NCI-H2196 treated with DMSO at 0.1 percent for 48 hours (cell line): ENCODE results near the gene POU6F1.

Source experiments
- DNase-seq: peaks from one replicate; lab custom pipeline; 2025; ENCODE audit not compliant: unreplicated experiment; lab: John Stamatoyannopoulos, UW

The POU6F1 gene

DNA sequence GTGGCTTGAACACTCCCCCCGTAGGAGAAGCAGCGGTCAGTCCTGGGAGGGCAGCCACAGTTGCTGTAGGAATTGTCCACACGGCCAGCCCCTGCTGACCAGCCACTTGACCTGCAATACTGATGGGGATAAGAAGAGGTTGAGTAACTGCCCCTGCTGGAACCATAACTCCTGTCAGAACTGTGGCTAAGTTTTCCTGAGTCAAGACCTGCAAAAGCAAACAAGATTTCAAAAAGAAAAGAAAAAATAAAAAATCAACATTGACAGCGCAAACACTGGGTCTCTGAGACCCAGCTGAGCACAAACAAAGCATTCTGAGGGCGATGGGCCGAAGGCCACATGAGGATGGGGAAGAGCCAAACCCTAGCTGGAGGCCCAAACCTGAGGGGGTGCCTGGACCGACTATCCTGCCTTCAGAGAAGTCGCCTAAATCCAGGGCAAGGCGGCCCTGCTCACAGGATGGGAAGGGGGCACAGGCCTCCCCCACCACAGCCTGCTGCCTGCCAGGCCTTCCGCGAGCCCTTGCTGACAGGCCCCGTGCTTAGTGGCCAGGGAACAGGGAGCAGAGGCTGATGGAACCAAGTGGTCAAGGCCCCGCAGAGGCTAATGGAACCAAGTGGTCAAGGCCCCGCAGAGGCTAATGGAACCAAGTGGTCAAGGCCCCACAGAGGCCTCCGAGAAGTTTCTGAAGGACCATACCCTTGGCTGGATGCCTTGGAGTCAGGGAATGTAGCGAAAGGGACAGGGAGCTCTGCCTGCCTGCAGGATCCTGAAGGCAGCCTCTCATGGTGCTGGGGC, 19.1 kb downstream of the POU6F1 start:
- DNase-seq, result no peak

DNA sequence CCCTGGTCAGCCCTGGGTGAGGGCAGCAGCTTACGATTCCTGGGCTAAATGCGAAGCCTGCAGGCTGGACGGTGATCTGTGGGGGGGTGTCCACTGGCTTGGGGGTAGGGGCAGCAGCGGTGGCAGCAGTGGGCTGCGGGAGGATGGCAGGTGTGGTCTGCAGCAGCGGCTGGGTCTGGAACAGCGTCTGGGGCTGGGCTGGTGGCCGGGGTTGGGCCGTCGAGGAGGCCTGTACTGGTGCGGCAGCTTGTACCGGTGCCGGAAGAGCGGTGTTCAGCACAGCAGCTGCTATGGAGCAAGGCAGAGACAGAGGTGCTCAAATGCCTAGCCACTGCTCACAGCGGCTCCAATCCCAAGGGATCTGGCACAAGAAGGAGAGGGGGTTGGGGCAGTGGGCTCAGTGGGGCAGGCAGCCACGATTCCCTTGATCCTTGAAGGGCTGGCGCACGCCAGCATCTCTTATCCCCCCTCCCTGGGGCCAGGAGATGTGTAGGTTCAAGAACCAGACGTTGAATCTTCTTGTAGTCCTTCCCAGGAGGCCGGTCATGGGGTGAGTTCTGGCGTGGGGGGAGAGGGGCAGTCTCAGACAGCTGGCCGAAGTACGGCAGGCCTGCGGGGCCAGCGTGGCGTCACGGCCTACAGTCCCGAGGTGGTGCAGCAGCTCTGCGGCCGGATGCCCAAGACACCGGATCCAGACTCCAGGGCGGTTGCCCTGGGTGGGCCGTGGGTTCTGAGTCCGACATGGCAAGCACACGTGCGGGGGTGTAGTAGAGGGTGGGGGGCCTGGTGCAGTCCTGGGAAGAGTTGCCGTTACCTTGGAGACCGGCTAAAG, 19.9 kb downstream of the POU6F1 start:
- no peak for DNase-seq

DNA sequence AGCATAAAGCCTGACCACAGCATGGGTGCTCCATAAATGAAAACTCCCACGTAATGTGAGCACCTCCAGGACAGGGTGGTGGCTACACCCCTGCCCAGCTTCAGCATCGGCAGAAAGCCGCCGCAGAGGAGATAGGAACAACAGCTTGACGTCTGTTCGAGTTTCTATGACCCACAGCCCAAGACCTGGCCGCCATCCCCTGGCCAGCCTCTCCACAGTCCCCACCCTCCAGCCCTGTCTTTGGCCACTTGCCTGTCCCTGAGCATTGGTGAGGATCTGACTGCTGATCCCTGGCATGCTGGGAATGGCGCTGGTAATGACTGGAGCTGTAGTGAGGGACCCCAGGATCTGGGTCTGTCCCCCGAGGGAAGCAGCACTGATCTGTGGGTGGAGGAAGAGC, 21.3 kb downstream of the POU6F1 start:
- DNase-seq, result no peak

DNA sequence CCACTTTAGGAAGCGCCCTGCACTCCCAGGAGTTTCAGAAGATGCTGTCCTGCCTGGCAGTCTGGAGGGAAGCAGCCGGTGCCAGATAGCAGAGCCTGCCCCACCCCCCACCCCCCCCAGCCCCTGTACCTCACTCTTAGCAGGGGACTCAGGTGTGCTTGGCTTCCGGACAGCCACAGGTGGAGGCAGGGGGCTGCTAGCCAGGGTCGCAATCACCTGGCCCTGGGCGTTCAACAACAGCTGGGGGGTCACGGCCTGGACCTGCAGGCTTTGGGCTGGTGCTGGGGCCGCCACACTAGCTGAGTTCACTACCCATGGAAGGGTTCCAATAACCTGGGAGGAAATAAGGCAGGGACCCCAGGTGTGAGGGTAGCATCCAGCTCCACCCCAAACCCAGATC, 22.0 kb downstream of the POU6F1 start:
- DNase-seq, result no peak

DNA sequence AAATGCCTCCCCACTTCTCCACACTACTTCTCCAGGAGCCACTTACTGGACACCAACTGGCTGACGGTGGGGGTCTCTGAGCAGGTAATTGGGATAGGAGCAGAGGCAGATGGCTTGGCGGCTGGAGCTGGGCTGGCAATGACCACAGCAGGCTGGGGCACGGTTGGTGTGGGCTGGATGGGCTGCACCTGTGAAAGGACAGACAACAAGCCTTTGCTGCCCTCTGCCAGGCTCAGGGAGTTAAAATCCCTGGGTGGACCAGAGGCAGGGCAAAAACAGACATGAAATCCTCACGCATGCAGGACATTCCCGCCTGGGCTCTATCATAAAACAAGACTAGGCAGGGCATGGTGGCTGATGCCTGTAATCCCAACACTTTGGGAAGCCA, 25.6 kb downstream of the POU6F1 start:
- no peak for DNase-seq

DNA sequence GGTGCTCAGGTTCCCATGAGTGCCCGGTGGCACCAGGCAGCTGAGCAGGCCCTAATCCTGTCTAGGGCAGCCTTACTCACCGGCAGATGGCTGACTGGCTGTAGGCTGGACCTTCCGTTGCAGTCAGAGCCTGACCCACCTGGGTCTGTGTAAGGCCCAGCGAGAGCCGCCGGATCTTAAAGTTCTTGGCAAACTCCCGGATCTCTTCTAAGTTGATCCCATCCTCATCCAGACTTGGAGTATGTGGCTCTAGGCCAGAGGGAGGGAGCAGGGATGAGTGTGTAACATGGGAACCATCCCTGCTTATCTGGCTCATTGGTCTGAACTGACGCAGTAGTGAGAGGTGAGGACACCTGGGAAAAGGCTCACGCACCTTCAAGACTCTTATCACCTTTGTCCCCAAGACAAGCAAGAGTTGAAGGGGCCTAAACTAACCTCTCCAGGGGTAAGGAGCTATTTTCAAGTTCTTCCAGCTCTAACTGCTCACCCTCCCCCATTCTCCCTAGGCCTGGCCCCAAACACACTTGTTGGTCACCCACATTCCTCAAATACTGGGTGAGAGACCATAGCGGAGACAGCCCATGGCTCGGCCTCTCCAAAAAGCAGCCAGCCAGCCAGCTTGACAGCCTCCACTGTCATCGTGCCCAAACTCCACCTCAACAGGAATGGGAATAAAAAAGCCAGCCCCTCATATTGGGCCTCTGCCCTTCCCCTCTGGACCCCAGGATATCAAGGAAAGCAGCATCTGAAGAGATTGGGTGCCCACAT, 26.2 kb downstream of the POU6F1 start:
- DNase-seq, result no peak

DNA sequence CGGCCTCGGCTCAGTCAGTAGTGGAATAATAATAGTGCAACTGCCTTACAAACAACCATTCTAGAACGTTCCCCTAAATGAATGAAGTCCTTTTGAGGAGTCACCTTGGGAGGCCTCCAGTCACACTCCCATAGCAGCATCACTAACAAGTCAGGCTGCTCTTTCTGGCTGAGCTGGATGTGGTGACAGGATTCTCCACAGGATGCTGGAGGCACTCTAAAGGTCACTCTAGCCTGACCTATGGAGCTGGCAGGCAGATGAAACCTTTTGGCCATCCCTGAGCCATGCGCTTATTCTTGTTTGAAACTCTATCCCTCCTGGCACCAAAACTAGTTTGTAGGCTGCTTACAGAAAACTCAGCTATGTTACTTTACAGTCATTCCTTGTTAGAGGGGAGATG, 27.0 kb downstream of the POU6F1 start:
- DNase-seq, result peak; percentile 32

DNA sequence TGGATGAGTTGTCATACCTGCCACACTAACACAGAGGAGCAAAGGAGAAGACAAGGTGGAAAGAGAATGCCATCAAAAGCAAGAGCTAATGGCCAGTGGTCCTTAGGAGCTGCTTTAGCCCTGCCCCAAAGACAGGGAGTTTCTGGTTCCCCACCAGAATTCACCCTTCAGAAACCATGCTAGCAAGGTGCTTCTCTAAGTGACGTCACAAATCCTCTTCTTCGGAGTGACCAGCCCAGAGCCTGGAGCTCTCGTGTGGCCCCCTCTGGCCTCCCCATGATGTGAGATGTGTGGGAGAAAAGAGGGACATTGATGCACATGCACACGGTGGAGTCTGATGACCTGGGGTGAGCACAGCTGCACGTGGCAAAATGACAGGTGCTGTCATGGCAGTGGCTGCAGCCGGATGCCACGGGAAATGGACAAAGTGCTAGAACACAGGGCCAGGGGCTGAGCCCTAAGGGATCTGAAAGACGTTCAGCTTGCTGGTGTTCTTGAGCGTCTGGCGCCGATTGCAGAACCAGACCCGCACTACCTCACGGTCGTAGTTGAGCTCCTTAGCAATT, 28.0 kb downstream of the POU6F1 start:
- DNase-seq, result no peak

DNA sequence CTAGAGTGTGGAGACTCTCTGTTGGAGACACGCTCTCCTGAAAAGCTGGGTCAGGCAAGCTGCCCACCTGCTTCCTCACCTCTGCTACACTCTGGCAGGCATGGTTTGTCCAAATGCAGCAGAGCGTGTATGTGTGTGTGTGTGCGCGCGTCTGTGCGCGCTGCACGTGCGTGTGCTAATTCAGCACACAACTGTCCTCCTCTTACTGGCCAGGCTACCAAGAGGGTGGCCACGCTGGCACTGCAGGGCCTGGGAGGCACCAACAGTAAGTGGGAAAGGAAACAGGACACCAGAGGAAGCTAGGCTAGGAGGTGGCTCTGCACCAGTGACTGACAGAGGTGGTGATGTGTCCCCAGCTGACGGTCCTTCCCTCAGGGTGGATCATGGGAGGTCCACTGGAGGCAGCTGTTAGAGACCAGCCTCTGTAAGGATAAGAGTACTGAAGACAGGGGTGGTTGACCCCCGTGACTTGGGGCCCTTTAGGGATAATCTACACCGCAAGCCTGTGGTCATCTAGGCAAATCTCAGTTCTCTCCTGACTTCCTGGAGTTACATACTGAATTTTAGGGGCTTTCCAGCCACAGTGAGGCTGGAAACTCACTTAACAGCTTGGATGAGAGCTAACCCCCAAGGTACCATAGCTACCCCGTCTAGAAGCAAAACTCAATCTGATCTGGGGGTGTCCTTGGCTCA, 29.4 kb downstream of the POU6F1 start:
- DNase-seq, result no peak

DNA sequence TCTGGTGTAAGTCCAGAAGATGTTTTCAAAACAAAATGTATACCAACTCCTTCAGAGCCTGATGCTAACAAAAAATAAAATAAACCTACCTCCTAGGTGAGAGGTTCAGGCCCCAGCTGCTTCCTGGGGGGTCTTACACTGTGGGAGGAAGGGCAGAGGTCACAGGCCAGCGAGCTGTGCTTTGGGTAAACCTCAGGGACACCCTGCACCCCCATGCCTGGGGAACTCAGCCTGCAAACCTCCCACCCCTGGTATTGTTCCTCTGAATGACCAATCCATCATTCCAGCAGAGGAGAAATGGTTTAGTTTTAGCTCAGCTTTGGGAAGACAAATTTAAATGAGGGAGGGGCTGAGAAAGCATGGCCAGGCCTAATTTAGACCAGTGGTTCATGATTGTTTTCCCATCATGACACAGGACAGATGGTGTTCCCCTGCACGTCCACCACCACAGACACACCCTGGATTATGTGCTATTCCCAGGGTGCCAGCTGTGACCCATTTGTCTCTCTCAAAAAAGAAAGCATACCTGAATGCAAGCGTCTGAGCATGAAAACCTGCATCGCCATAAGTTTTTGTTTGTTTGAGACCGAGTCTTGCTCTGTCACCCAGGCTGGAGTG, 30.4 kb downstream of the POU6F1 start:
- DNase-seq, result no peak

DNA sequence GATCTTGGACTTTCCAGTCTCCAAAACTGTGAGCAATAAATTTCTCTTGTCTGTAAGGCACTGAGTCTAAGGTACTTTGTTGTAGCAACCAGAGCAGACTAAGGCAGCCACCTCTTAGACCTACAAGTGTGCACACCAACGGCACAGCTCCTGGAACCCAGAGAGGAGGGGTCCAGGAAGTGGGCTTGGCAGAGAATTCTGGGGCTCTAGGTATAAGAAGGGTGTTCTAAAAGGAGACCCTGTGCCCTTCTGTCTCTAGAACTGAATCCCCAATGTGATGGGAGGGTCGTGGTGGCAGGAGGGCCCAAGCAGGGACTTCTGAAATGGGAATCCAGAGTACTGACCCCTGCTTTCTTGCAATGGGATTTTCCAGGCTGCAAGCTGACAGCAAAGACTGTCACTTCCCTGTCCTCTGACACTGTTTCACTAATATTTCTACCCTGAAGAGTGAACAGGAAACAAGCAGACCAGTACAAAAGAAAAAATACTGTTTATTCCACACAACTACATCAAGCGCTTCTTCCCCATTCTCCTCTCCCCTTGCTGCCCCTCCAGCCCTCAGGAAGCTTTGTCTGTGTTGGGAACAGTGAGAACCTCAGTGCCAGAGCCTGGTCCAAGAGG, 31.3 kb downstream of the POU6F1 start:
- no peak for DNase-seq

DNA sequence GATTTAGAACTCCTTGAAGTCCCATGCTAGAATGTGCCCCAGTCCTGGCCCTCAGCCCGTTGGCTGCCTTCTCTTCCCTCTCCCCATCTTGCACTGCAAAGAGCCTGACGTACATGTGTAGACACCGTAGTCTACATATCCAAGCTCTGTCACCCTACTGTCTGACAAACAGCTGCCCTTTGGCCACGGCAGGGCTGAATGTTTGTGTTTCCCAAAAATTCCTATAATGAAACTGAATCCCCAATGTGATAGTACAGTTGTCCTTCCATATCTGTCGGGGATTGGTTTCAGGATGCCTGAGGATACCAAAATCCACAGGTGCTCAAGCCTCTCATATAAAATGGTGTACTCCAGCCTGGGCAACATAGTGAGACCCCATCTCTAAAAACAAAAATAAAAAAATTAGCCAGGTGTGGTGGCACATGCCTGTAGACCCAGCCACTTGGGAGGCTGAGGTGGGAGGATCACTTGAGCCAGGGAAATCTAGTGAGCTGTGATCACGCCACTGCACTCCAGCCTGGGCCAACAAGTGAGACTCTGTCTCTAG, 32.6 kb downstream of the POU6F1 start:
- no peak for DNase-seq

DNA sequence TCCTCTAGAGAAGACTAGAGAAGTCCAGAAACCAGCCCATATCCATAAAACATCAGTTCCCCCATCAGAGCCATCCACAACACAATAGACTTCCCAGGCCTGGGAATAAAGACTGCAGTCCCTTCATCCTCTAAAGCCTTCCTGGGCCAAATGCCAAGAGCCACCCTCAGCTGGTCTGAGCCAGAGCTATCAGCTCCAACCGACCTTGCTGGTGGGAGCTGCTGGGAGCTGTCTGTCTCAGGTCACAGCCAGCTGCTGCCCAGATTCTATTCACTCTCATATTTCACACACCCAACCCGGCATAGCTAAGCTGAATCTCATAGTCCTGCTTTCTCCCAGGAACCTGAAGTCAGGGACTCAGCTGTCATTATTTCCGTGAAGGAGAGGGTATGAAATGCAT, 34.0 kb downstream of the POU6F1 start:
- peak; percentile 69 for DNase-seq

DNA sequence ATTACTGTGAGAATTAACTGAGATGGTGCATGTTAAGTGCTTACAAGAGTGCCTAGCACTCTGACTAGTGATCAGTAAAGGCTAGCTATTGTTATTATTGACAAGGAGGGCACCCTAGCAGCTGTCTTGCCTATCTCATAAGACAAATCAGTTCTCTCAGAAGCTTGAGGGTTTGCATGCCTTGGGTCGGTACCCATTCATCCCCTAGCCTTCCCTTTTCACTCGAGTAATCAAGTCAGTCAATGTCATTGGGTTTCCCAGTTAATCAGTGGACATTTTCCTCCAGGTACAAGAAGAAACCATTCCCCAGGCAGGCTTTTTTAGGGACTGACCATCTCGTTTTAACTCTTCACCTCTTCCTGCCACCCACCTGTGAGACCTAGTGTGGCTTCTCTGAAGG, 34.5 kb downstream of the POU6F1 start:
- DNase-seq, result no peak

DNA sequence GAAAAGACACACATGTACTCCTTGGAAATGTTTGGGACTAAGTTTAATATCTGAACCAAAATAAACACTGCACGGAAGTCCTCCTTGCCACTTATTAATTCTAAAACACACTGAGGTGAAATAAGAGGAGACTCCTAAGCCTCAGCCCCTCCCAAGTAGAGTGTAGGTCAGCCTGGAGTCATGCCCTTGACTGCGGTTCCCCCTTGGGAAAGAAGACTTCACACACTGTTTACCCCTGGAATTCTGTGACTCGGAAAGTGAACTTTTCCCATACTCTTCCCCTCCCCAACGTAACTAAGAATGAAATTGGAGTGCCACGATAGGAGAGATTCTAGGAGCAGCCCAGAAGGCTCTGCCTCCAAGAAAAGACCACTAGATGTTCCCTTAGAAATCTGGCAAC, 36.3 kb downstream of the POU6F1 start:
- DNase-seq, result no peak

DNA sequence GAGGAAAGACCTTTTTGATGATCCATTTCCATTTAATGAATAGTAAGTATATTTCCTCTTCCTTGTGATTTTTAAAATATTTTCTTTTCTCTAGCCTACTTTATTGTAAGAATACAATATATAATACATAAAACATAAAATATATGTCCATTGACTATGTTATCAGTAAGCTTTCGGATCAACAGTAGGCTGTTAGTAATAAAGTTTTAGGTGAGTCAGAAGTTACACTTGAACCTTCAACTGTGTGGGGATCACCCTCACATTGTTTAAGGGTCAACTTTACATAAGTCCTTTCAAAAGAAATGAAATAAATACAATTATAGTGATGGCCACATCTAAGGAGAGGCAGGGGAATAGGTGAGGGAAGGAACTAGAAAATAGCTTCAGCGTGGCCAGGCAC, 40.0 kb downstream of the POU6F1 start:
- DNase-seq, result no peak

DNA sequence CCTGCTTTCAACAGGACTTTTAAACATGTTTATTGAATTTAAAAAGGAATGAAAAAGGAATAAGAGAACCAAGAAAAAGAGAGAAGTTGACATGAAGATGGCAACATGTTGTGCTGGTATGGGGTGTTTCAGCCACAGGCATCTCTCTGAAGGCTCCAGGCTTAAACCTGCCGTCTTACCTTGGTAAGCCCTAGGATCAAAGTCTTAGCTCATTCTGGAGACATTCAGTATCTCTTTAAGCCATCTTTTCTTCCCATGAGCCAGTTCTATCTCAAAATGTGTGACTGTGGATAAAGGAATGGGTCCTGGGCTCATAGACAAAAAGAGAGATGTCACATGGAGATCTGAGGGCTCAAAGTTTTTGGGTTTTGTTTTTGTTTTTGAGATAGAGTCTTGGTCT, 43.4 kb downstream of the POU6F1 start:
- DNase-seq, result no peak

DNA sequence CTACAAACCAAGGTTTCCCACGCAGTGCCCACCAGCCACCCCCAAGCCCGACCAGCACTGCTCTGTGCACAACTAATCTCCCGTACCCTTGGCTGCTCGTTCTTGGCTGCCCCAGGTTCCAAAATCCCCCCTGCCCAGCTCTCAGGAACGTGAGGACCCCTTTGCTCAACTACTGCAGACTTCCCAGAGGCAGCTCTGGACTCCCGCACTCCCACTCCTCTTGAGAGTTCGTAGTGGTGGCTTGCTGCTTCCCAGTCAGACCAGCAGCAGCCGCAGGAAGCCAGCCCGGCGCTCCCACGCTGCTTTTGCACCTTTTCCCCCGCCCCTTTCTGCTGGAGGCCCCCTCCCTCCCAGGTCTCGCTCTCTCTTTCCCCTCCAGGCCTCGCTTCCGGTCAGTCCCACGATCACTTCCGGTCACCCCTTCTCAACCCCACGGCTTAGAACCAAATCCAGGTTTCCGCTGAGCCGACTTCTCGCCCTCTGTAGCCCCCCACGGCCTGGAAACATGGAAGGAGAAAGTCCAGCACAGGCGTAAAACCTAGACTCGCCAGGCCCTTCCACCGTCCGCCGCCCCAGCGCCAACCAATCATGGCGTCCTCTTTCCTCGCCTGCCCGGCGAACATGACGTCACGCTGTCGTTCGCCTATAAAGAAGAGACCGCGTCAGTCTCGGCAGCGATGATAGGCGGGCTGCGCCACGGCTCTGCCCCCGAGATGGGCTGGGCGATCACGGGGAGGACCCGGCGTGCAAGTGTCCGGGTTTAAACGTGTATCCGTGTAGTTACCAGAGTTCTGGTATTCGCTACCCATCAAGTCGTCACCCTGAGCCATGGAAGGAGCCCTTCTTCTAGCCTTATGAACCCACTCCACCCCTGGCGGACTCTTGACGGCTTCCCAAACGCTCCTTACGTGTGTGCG, 45.1 kb downstream of the POU6F1 start, which contains the start of gene TFCP2:
Gene TFCP2, minus strand, starts transcription at position 621 of the 917 bp plus-strand sequence. CDS start 713 bp downstream, outside the sequence.
- peak; percentile 94 for DNase-seq
